GM19193 (cell line): ENCODE data around the gene PADI6.

Experiments
- POLR2A ChIP-seq: IDR thresholded peaks from 4 replicates; pipeline ENCODE4 v1.6.1; 2011; ENCODE audit not compliant: insufficient read depth, insufficient read length; ENCODE audit errors: extremely low read depth

The PADI6 gene

GRCh38 chr1:17437260-17437579 is 65.2 kb downstream of the PADI6 start:
- no peak for TF ChIP-seq POLR2A

- TF ChIP-seq POLR2A = peak; percentile 45
Observed at GRCh38 chr1:17437580-17438317, 65.8 kb downstream of the PADI6 start.

GRCh38 chr1:17438318-17439249 is 66.6 kb downstream of the PADI6 start:
- peak; percentile 58 for TF ChIP-seq POLR2A

- TF ChIP-seq POLR2A = peak; percentile 64
Observed at GRCh38 chr1:17439250-17440073, 67.5 kb downstream of the PADI6 start, which contains the start of gene RCC2. Gene RCC2, minus strand, starts transcription at chr1:17439677. Its CDS starts 1,163 bp downstream, at chr1:17438514.

- no peak for TF ChIP-seq POLR2A
Observed at GRCh38 chr1:17440074-17440826, 68.3 kb downstream of the PADI6 start.

- TF ChIP-seq POLR2A = no peak
Observed at GRCh38 chr1:17440827-17441168, 68.8 kb downstream of the PADI6 start.

GRCh38 chr1:17441265-17441992 is 69.4 kb downstream of the PADI6 start:
- TF ChIP-seq POLR2A = no peak

- no peak for TF ChIP-seq POLR2A
Observed at GRCh38 chr1:17441993-17442357, 70.0 kb downstream of the PADI6 start.

GRCh38 chr1:17442841-17443240 is 70.8 kb downstream of the PADI6 start:
- TF ChIP-seq POLR2A = no peak

GRCh38 chr1:17447501-17447992 is 75.6 kb downstream of the PADI6 start:
- TF ChIP-seq POLR2A = no peak
